ENCODE data around the gene GRM7.

GRM7 gene

GRCh38 chr3:7728566-7729519 lies 867.9 kb downstream of the GRM7 start:
- no peak for DNase-seq (ENCODE audit: low read depth)

DNA sequence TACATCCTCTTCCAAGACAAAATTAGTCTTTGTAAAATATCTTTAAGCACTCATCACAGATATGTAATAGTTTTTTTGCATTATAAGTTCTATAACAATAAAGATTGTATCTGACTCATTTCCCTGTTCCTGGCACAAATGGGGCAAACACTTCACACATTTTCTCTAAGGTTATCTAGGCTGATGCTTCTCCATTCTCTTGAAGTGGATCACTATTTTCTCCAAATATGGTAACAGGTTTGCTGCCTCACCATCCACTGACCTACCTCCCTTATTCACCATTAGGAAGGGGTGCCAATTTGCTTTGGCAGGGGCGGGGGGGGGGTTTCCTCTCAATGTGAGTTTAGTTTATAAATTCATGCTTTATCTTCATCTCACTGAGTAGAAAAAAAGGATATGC lies 873.0 kb downstream of the GRM7 start:
- no peak for DNase-seq (ENCODE audit: low read depth)

DNA sequence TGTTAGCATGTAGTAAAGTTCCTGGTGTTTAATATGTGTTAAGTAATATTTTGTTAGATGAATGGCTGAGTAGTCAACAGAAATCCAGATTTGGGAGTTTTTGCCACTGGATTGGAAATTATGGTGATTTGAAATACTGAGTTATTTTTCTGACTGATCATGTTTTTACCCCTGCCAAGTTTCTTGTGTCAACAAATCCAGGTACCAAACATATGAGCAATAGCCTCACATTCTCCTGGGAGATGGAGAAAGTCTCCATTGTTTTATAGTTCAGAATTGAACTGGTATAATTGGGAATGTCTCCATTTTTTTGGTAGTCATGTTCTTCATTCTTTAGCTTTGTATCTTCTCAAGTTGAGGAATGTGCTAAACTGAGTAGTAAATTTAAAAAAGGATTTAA lies 873.5 kb downstream of the GRM7 start:
- DNase-seq (ENCODE audit: low read depth): no peak

GRCh38 chr3:7737263-7737662 lies 876.3 kb downstream of the GRM7 start:
- DNase-seq (ENCODE audit: low read depth): no peak

DNA sequence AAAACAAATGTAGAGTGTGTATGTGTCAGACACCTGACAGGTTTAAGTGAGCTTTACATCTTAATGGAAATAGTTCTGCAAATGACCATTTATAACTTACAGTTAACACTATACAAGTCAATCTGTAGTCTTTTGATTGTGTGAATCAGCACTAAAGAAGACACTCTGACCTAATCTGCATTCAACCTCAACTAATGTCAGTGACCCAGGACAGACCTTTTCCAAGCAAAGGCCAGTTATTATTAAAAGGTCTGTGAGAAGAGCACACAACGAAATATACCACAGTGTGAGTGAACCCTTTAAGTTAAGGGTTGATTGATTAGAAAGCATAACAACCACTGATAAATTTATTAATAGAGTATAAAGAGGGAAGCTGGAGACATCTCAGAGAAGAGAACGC lies 878.8 kb downstream of the GRM7 start:
- no peak for DNase-seq (ENCODE audit: low read depth)

DNA sequence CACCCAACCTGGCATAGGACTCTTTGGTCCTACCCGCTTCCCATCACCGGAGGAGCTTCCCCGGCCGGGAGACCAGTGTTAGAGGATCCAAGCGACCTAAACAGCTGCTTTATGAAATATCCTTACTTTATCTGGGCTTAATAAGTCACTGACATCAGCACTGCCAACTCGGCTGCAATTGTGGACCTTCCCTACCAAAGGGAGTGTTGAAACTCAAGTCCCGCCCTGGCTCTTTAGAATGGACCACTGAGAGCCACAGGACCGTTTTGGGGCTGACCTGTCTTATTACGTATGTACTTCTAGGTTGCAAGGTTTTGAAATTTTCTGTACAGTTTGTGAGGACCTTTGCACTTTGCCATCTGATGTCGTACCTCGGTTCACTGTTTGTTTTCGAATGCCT lies 879.5 kb downstream of the GRM7 start:
- DNase-seq (ENCODE audit: low read depth): no peak

GRCh38 chr3:7744850-7745249 lies 883.9 kb downstream of the GRM7 start:
- no peak for DNase-seq (ENCODE audit: low read depth)

DNA sequence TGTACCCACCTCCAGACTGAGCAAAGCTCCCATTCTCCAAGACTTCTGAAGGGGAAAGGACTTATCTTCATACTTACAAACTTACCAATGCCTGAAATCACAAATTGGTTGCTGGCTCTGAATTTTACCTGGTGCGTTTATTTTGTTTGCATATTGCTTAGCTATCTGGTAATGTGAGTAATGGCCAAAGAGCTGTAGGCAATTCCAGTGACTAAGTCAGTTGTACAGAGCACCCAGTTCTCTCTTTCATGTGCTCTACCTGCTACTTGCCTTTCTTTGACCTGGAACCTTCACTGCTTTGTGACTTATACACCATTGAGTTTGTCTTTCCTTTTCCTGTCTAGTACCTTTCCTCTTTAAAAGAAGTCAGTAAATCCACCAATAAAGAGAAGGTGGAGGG lies 884.8 kb downstream of the GRM7 start:
- no peak for DNase-seq (ENCODE audit: low read depth)

- DNase-seq (ENCODE audit: low read depth): no peak
These were observed 889.2 kb downstream of the GRM7 start for GRCh38 chr3:7749931-7750695.

DNA sequence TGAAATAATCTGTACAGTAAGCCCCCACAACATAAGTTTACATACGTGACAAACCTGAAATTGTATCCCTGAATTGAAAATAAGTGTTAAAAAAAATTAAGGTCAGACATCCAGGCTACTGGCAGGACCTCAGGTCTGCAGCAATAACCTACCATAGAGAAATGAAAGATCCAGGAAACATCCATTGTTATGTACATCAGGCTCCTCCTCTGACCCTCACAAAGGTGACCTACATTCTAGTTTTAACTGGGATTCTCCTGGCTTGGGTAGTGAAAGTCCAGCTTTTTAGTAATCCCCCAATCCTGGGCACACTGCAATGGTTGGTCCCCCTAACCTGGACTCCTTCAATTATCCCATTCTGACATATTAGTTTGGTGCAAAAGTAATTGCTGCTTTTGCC lies 891.1 kb downstream of the GRM7 start:
- no peak for DNase-seq (ENCODE audit: low read depth)

DNA sequence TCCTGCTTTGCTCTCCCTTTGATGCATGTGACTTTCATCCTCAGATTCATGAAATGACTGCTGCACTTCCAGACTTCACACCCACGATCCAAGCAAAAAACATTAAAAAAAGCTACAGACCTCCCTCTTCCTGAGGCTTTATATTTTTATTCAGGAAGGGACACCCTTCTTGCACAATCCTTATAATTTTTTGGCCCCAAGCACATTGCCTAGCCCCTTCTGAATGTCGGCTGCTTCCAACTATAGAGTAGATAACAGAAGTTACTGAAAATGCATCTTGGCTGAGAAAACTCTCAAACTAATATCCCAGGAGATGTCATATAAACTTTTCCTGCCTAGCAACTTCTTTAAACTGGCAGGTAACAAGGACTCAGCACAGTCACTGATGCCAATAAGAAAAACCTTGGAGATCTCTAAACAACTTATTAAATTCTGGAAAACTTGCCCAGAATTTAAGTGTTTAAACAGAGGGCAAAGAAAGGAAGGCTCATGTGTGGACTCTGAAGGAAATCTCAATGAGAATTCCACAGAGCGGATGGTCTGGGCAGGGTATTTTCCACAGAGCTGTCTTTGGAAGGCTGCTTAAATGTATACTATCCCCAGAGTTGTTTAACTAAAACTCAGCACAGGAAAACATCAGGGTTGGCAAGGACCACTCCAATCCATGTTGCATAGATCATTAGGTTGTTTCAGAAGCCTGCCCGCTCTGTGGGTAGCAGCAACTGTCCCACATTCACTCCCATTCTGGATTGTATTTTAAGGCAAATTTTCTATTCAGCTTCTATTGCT lies 893.9 kb downstream of the GRM7 start:
- no peak for DNase-seq (ENCODE audit: low read depth)

DNA sequence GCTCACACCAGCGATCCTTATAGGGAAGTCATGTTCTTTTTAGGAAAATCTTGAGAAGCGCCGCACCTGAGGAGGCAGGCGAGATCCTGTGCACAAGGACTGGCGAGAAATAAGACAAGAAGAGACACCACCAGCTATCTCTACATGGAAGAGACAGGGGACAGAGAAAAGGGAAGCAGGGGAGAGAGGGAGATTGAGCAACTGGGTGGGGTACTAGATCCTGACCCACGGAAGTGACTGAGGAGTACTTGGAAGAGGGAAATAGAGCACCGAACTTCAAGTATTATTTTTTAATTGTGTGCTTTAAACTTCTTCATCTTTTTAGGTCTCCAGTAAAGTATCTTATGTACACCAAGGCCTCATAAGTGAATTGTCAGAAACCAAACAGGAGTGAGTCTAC lies 898.7 kb downstream of the GRM7 start:
- no peak for DNase-seq (ENCODE audit: low read depth)

DNA sequence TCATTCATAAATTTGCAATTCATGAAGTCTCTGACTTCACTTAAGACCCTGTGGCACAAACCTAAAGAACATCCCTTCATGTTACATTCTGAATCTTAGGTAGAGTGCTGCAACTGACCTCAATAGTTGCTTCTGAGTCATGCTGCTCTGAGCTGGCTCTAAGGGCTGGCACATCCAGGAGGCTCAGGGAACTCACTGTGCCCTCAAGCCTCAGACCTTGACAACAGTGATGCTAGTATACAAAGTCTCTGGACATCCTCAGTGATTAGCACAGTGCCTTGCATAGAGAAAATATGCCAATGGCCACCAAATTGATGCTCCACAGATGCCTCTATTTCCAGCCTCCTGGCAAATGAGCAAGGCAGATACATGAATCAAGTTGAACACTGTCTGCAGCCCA lies 899.8 kb downstream of the GRM7 start:
- DNase-seq (ENCODE audit: low read depth): no peak

- no peak for DNase-seq (ENCODE audit: low read depth)
These were observed 903.2 kb downstream of the GRM7 start for GRCh38 chr3:7764115-7764514.

GRCh38 chr3:7766530-7766929 lies 905.6 kb downstream of the GRM7 start:
- no peak for DNase-seq (ENCODE audit: low read depth)

- no peak for DNase-seq (ENCODE audit: low read depth)
These were observed 918.4 kb downstream of the GRM7 start for GRCh38 chr3:7779331-7779730.

DNA sequence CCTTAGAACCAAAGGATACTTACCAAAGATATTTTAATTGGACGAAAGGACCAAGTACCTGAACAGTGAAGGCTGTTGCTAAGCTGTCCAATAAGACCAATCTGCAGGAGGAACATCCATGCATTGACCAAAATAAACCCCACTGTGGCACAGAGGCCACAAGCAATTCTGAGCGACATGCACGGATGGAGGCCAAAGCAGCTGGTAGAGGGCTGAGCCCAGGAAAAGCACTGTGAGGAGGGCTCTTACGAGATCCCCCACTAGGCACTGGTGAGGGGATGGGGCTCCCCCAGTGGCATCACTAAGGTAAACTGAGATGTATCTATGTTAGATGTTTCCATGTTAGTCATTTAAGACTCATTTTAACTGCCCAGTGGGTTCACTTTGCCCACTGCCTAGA lies 920.5 kb downstream of the GRM7 start:
- no peak for DNase-seq (ENCODE audit: low read depth)

DNA sequence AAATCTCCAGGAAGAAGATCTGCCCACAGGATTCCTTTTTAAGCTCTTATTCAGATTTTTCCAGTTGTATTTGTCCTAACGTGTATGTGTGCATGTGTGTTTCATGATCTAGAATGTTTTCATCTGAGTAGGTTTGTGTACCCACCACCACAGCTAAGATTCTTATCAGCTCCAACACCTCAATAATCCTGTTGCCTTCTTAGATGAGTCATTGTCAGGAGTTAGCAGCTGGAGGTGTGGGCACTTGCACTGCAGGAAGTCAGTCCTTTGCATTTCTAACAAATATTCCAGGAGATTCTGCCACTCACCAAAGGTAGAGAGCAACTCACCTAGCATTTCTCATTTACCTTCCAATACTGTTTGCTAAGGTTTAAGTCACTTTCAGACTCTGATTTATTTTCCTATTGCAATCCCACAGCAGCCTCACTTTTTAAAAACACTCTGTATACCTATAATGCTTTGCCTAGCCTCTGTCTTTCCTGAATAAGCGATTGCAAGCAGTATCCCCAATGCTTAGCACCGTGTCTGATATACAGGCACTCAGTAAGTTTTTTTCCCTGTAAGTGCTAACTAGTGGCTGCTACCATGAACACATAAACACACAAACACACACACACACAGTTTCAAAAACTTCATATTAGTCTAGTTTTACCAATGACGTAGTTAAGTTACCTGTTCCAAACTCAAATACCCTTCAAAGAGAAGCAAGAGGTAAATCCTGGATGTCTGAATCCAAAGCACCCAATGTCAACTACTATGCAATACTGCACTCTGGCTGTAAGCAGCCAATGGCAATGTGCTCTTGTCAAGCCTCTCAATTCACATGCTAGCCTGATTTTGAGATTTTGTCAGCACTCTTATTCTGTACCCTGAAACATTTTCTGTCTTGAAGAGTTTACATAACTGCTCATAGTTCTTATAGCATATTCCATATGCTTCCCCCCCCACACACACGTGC lies 927.2 kb downstream of the GRM7 start:
- no peak for DNase-seq (ENCODE audit: low read depth)

DNA sequence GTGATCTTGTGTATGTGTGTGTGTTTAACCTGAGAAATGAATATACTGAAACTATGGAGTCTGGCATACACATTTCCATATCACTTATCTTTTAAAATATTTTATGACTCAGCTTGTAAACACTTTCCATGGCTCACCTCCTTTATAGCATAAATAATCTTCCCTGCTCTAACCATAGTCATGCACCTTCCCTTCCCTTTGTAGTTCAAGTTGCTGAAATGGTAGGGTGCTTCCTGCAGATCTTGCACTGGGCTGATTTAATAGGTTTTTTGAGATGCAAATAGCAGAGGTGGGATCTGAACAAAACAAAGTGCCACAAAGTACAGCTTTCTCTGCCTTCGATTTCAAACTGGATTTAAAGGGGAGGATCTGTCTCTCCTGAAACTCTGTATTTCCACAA lies 928.0 kb downstream of the GRM7 start:
- DNase-seq (ENCODE audit: low read depth): no peak

GRCh38 chr3:7789324-7789723 lies 928.4 kb downstream of the GRM7 start:
- no peak for DNase-seq (ENCODE audit: low read depth)

- DNase-seq (ENCODE audit: low read depth): no peak
These were observed 929.2 kb downstream of the GRM7 start for GRCh38 chr3:7790141-7790540.
